Measurements from ENCODE around the gene FILIP1L.

The FILIP1L gene

DNA sequence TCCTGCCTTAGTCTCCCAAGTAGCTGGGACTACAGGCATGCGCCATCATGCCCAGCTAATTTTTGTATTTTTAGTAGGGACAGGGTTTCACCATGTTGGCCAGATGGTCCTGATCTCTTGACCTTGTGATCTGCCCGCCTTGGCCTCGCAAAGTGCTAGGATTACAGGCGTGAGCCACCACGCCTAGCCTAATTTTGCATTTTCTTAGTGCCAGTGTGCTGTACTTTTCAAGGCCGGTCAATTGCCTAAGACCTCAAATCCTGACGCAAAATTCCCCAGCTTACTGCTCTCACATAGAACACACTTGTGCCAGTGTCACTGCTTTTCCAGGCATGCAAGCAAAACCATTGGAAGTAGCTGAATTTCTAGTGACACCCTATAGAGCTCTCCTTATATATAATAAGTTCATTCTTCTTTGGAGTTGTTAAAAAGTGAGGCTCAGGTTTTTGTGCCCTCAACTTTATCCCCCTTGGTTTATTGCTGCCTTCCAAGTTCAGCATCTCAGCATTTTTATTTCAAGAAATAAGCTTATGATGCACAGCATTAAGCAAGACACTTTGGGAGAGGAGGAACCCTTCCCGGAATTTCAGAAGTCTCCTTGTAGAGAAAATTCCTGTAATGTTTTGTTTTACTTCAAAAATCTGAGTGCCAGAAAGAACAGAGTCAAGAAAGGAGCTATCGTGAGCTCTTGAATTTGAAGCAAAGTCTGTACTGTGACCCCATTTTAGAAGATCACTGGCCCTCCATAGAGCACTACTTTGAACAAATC is 93.2 kb downstream of the FILIP1L start:
- TF ChIP-seq, protein P1, sequence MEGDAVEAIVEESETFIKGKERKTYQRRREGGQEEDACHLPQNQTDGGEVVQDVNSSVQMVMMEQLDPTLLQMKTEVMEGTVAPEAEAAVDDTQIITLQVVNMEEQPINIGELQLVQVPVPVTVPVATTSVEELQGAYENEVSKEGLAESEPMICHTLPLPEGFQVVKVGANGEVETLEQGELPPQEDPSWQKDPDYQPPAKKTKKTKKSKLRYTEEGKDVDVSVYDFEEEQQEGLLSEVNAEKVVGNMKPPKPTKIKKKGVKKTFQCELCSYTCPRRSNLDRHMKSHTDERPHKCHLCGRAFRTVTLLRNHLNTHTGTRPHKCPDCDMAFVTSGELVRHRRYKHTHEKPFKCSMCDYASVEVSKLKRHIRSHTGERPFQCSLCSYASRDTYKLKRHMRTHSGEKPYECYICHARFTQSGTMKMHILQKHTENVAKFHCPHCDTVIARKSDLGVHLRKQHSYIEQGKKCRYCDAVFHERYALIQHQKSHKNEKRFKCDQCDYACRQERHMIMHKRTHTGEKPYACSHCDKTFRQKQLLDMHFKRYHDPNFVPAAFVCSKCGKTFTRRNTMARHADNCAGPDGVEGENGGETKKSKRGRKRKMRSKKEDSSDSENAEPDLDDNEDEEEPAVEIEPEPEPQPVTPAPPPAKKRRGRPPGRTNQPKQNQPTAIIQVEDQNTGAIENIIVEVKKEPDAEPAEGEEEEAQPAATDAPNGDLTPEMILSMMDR (IDR thresholded peaks at IDR 0.05; ENCODE audit: poor library complexity, severe bottlenecking) = no peak
- H3K36me3 ChIP-seq (ENCODE audit: low read depth) = 0 out of 2 replicates have a peak, but pooled peaks cover 4% of the 10 kb centered on the region
- H3K9me3 ChIP-seq (ENCODE audit: severe bottlenecking) = no peaks in the 10 kb centered on the region
- H3K4me3 ChIP-seq (ENCODE audit: severe bottlenecking) = no peak overlapping the region
- DNase-seq (ENCODE audit: low spot score) = no peak
- no peaks in the 10 kb centered on the region for H3K27me3 ChIP-seq (ENCODE audit: insufficient read depth, poor library complexity, severe bottlenecking)
- no peak for ATAC-seq (ENCODE audit: low read depth)
- no peak overlapping the region for H3K27ac ChIP-seq (ENCODE audit: poor library complexity, severe bottlenecking)
- peaks cover 11% of the 10 kb centered on the region for H3K4me1 ChIP-seq (ENCODE audit: insufficient read depth, poor library complexity, severe bottlenecking)

DNA sequence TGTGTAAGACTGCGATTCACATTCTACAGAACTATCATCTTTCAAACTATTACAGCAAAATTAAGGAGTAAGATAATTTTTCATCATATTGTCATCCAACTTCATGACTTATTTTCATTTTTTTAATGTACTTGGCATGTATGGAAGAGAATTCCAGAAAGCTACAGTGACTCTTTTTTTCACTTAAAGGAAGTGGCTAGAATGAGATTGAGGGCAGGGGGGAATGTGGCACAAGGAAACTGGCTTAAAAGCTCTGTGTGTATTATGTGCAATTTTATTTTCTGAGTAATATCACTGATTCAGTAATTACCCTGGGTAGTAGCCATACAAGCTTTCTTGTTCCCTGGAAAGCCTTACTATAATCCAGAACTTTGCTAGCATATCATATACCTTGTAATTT is 94.6 kb downstream of the FILIP1L start:
- peaks cover 11% of the 10 kb centered on the region for H3K4me1 ChIP-seq (ENCODE audit: insufficient read depth, poor library complexity, severe bottlenecking)
- ATAC-seq (ENCODE audit: low read depth) = no peak
- no peaks in the 10 kb centered on the region for H3K9me3 ChIP-seq (ENCODE audit: severe bottlenecking)
- no peak for DNase-seq (ENCODE audit: low spot score)
- no peak overlapping the region for H3K27ac ChIP-seq (ENCODE audit: poor library complexity, severe bottlenecking)
- TF ChIP-seq, protein P1 (IDR thresholded peaks at IDR 0.05; ENCODE audit: poor library complexity, severe bottlenecking) = no peak
- H3K4me3 ChIP-seq (ENCODE audit: severe bottlenecking) = no peak overlapping the region
- H3K27me3 ChIP-seq (ENCODE audit: insufficient read depth, poor library complexity, severe bottlenecking) = no peaks in the 10 kb centered on the region
- H3K36me3 ChIP-seq (ENCODE audit: low read depth) = 0 out of 2 replicates have a peak, but pooled peaks cover 4% of the 10 kb centered on the region

DNA sequence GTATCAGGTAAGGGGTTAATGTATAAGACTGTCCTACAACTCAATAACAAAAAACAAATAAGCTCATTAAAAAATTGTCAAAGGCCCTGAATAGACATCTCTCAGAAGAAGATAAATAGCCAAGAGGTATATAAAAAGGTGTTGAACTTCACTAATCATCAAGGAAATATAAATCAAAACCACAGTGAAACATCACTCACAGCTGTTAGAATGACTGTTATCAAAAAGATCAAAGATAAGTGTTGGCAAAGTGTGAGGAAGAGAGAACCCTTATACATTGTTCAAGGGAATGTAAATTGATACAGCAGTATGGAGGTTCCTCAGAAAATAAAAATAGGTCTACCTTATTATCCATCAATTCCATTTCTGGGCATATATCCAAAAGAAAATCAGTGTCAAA is 95.5 kb downstream of the FILIP1L start:
- DNase-seq (ENCODE audit: low spot score) = no peak
- Histone ChIP-seq H3K4me3 (ENCODE audit: severe bottlenecking) (no peak overlapping the region), H3K27ac (ENCODE audit: poor library complexity, severe bottlenecking) (no peak overlapping the region), H3K4me1 (ENCODE audit: insufficient read depth, poor library complexity, severe bottlenecking) (peaks cover 6% of the 10 kb centered on the region), H3K9me3 (ENCODE audit: severe bottlenecking) (no peaks in the 10 kb centered on the region), H3K36me3 (ENCODE audit: low read depth) (0 out of 2 replicates have a peak, but pooled peaks cover 4% of the 10 kb centered on the region), H3K27me3 (ENCODE audit: insufficient read depth, poor library complexity, severe bottlenecking) (no peaks in the 10 kb centered on the region)
- TF ChIP-seq, protein P1 (IDR thresholded peaks at IDR 0.05; ENCODE audit: poor library complexity, severe bottlenecking) = no peak
- no peak for ATAC-seq (ENCODE audit: low read depth)

DNA sequence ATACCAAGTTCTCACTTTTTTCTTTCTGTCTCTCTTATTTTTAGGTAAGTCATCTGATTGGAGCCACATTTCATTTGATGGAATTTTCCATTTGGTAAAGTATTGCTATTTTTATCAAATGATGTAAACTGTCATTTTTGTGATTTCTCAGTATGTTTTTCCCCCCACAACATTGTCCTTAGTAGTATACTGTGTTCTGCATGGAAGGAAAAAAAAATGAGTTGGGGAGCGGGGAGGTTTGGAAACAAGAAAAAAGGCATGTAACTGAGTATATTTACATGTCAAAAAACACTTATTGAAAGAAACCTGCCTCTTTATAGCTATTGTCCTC is 104.2 kb downstream of the FILIP1L start:
- Histone ChIP-seq H3K4me1 (ENCODE audit: insufficient read depth, poor library complexity, severe bottlenecking) (peaks cover 7% of the 10 kb centered on the region), H3K9me3 (ENCODE audit: severe bottlenecking) (no peaks in the 10 kb centered on the region), H3K27ac (ENCODE audit: poor library complexity, severe bottlenecking) (no peak overlapping the region), H3K36me3 (ENCODE audit: low read depth) (no peaks in the 10 kb centered on the region), H3K27me3 (ENCODE audit: insufficient read depth, poor library complexity, severe bottlenecking) (no peaks in the 10 kb centered on the region), H3K4me3 (ENCODE audit: severe bottlenecking) (no peak overlapping the region)
- DNase-seq (ENCODE audit: low spot score) = no peak
- no peak for ATAC-seq (ENCODE audit: low read depth)
- TF ChIP-seq, protein P1 (IDR thresholded peaks at IDR 0.05; ENCODE audit: poor library complexity, severe bottlenecking) = no peak
